ENCODE data around the gene MRGPRX3.
"Not testable (repeated sequence)": the region's sequence is repeated elsewhere in the genome, so short reads cannot be mapped to it uniquely, and the experiment has no call there.

The MRGPRX3 gene

GRCh38 chr11:18132341-18132740 lies at the start of gene MRGPRX3:
Gene MRGPRX3 (plus strand): TSS chr11:18132571. CDS start chr11:18137203, 4,632 bp downstream.
- DNase-seq, result no peak

DNA sequence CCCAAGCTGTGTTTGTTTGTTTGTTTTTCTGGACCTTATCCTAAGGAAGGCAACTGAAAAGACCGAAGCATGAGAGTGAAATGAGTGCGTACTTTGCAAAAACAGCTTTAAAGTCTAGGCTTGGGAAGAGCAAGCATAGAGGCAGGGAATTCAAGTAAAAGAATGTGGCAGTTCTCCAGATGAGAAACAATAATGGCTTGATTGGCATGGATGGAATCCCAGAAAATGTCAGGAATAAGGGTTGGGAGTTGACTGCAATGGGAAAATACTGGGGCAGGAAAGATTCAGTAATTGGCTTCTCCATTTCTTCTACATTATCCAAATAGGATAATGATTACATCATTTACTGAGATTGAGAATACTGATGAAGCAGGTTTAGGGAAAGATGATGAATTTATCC lies 44.0 kb upstream of the MRGPRX3 start:
- DNase-seq, result no peak

- DNase-seq, result no peak
Observed at GRCh38 chr11:18088966-18089365, 43.4 kb upstream of the MRGPRX3 start.

GRCh38 chr11:18091731-18092130 lies 40.6 kb upstream of the MRGPRX3 start:
- DNase-seq, result no peak

DNA sequence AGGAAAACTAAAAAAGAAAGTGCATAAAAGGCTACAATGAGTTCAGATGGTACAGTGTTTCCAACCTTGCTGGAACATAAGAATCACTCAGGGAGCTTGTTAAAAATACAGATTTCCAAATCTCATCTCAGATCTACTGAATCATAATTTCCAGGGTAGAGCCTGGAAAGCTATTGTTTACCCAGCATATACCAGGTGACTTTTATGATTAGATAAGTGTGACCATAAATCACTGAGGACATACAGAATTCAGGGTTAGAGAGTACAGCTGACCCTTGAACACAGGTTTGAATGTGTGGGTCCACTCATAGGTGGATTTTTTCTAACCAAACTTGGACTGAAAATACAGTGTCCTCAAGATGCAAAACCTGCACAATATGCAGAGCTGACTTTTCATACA lies 38.4 kb upstream of the MRGPRX3 start:
- no peak for DNase-seq

- DNase-seq, result peak; percentile 11
Observed at GRCh38 chr11:18100926-18101656, 31.3 kb upstream of the MRGPRX3 start.

DNA sequence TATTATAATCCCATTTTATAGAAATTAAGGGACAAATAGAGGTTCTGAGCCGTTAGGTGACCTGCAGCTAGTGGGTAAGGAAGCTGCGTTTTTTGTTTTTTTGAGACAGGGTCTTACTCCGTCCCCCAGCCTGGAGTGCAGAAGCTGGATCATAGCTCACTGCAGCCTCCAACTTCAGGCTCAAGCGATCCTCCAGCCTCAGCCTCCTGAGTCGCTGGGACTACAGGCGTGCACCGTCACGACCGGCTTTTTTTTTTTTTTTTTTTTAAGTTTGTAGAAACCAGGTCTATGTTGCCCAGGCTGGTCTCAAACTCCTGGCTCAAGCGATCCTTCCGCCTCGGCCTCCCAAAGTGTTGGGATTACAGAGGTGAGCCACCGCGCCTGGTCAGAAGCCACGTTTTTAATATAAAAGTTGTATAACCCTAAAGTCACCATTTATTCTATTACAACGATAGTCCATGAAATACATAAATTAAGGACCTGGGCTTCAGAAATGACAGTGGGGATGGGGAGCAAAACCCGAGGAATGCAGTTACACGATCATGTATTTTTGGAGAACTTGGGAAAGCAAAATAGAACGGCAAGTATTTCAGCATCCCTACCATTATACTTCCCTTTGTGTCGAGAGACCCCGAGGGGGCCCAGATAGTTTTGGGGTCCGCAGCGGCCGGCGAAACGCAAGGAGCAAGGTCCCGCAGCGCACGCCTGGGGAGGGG lies 27.1 kb upstream of the MRGPRX3 start:
- peak; percentile 34 for DNase-seq

DNA sequence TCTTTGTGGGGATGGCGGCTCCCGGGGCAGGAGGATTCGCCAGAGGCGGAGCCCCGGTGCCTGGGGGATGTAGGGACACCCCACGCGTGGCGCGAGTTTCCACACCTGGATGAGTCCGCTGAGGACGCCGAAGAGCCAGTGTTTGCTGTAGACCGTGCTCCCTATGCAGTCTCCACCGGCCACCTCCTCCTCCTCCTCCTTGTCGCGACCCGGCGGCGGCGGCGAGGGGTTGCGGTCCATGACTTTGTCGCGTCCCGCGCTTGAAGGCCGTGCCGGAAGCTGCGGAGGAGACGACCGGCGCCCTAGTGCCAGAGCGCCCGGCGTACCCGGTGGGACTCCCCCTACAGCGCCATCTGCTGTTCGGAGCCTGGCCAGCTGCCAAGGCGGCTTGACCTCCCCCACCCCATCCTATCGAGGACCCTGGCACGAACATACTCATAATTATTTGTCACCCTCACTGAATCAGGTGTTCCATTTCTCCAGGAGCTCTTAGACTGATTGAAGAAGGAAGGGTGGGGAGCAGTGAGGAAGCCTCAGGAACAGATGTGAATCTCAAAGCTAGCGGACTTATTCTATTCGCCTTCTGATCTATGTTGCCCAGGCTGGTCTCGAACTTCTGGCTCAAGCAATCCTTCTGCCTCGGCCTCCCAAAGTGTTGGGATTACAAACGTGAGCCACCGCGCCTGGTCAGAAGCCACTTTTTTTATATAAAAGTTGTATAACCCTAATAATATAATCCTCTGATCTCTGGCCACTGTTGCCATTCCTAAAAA lies 26.4 kb upstream of the MRGPRX3 start, which contains the start of gene SAAL1:
Gene SAAL1 (minus strand): TSS at position 281 of the 773 bp plus-strand sequence. CDS start 41 bp downstream, at position 240.
- DNase-seq, result peak; percentile 94

DNA sequence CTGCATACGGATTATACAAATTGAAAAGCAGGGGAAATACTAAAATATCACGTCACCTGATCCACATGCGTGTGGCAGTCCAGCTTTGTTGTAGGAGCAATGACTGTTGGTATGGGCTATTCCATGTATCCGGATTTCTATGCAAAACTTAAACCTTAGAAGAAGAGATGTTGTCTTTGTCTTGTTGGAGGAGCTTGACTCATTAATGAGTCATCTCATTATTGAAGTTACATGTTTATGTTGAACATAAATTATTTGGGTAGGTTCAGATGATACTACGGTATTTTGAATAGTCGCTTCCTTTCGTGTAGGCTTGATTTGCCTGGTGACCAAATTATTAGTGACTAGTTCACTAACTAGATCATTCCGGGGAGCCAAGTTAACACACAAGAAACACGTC lies 25.7 kb upstream of the MRGPRX3 start:
- no peak for DNase-seq

- DNase-seq, result peak; percentile 13
Observed at GRCh38 chr11:18108254-18108653, 24.1 kb upstream of the MRGPRX3 start.

DNA sequence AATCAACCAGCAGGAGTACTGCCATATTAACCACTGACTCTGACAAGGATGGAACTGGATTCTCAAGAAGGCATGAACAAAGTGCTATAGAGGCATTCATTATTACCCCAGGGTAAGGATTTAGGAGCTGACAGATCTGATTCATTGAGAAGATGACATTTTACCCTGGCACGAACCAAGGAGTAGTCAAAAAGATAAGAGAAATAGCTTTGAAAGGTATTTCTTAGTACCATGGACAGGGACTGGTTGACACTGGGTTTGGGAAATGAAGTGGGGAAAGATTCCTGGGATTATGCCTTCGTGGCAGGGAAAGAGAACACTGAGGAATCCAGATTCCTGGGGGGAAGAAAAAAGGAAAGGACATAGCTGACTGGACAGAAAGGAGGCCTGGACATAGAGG lies 21.4 kb upstream of the MRGPRX3 start:
- DNase-seq, result no peak

GRCh38 chr11:18115360-18116127 lies 16.8 kb upstream of the MRGPRX3 start:
- peak; percentile 84 for DNase-seq

DNA sequence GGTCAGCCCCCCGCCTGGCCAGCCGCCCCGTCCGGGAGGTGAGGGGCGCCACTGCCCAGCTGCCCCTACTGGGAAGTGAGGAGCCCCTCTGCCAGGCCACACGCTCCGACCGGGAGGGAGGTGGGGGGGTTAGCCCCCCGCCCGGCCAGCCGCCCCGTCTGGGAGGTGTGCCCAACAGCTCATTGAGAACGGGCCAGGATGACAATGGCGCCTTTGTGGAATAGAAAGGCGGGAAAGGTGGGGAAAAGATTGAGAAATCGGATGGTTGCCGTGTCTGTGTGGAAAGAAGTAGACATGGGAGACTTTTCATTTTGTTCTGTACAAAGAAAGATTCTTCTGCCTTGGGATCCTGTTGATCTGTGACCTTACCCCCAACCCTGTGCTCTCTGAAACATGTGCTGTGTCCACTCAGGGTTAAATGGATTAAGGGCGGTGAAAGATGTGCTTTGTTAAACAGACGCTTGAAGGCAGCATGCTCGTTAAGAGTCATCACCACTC lies 11.0 kb upstream of the MRGPRX3 start:
- DNase-seq, result not testable (repeated sequence)

- DNase-seq, result not testable (repeated sequence)
Observed at GRCh38 chr11:18131115-18131514, 1.3 kb upstream of the MRGPRX3 start.

DNA sequence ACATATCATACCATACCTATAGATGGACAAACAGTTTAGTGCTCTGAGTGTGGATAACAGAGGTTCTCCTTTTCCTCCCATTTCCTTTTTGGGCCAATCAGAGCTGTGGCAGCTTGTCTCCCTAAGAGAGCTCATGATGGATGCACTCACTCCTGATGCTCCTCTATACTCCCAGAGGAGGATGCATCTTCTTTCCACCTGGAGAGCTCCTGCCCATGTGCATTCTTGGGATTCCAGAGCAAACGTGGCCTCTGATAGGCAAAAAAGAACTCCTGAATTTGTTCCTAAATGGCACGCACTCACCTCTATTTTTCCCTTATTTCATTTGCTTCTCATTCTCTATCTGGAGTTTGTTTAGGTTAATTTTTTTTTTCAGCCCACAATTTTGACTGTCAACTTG lies 2.9 kb downstream of the MRGPRX3 start:
- no peak for DNase-seq

DNA sequence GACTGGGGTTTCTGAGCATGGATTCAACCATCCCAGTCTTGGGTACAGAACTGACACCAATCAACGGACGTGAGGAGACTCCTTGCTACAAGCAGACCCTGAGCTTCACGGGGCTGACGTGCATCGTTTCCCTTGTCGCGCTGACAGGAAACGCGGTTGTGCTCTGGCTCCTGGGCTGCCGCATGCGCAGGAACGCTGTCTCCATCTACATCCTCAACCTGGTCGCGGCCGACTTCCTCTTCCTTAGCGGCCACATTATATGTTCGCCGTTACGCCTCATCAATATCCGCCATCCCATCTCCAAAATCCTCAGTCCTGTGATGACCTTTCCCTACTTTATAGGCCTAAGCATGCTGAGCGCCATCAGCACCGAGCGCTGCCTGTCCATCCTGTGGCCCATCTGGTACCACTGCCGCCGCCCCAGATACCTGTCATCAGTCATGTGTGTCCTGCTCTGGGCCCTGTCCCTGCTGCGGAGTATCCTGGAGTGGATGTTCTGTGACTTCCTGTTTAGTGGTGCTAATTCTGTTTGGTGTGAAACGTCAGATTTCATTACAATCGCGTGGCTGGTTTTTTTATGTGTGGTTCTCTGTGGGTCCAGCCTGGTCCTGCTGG lies 4.9 kb downstream of the MRGPRX3 start:
- DNase-seq, result no peak

GRCh38 chr11:18140145-18140544 lies 7.8 kb downstream of the MRGPRX3 start:
- no peak for DNase-seq

- no peak for DNase-seq
Observed at GRCh38 chr11:18144243-18144642, 11.9 kb downstream of the MRGPRX3 start.

DNA sequence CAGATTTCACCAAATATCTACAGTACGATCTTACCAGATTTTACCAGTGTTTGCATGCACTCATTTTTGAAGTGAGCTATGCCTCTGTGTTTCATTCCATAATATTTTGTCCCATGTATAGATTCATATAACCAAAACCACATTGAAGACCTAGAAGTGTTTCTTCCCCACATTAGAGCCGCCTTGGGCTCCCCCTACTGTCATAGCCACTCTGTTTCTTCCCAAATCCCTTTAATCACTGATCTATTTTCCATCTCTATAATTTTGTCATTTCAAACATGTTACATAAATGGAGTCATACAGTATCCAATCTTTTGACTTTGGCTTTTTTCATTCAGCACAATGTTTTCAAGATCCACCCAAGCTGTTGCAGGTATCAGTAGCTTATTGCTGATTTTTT lies 12.7 kb downstream of the MRGPRX3 start:
- no peak for DNase-seq

DNA sequence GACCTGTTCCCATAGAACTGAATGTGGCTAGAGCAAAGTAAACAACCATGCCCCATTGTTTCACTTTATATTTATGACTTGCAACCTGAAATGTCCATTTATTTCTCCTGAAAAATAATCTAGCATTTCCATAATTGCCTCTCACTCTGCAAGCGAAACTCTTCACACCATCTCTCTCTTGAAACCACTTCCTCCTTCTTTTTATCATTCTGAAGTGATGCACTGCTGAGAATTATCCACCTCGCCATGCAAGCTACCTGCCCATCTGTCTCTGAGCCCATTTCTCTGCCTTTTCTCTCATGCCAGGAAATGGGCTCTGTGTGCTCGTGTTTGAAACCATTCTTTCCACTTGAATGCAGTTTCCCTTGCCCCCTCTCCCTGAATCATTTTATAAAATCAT lies 13.5 kb downstream of the MRGPRX3 start:
- DNase-seq, result no peak

GRCh38 chr11:18151581-18151980 lies 19.2 kb downstream of the MRGPRX3 start:
- no peak for DNase-seq

DNA sequence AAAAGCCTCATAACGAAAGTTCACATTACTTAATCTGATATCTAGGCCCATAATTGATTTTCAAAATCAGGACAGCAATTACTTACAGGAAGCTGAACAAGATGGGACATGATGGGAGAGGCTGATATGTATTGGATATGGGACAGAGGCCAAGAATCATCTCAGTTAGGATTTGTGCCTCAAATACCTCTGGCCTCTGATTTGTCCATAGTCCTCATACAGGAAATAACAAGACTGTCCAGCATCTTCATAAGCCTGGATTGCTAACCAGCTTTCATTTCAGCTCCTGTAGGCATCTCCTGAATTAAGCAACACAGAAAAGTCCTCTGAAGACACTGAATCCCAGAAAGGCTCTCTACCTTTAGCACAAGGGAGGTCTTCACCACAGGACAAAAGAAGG lies 36.0 kb downstream of the MRGPRX3 start:
- DNase-seq, result no peak

All from NCI-H69 (cell line).